GM23338 (cell line): ENCODE results near the gene MYO1E. TPM values are rescaled to one million over a fixed set of nuclear protein-coding genes. Genes with fewer than 3 reads are reported as not detected.

Experiments used
- ATAC-seq: fragments of 200-7000 bp; cut with Tn5 transposase; 3 replicates; pipeline ENCODE4 v1.9.1; 2020
- DNase-seq: peaks from one replicate; pipeline ENCODE4 v3.0.0-alpha.2; 2015; ENCODE audit warnings: low spot score
- H2AFZ ChIP-seq: fragments of 200-600 bp; sonication (generic); 2 replicates; pipeline ENCODE4 v1.8.0; 2016; ENCODE audit warnings: antibody characterized with exemption, mild to moderate bottlenecking, moderate library complexity
- H3F3A ChIP-seq: fragments of 200-600 bp; sonication (generic); replicated peaks from 2 replicates; pipeline ENCODE4 v1.8.0; 2017; ENCODE audit warnings: antibody characterized with exemption, mixed run types, low read depth
- H3K27ac ChIP-seq: fragments of 200-600 bp; sonication (generic); 2 replicates; pipeline ENCODE4 v1.6.1; 2016; ENCODE audit warnings: low read depth
- H3K27me3 ChIP-seq: fragments of 200-600 bp; sonication (generic); 2 replicates; pipeline ENCODE4 v1.8.0; 2016; ENCODE audit warnings: mild to moderate bottlenecking, mixed run types, moderate library complexity; ENCODE audit not compliant: insufficient read depth
- H3K36me3 ChIP-seq: fragments of 200-600 bp; sonication (generic); 2 replicates; pipeline ENCODE4 v1.8.0; 2016; ENCODE audit warnings: mild to moderate bottlenecking; ENCODE audit not compliant: insufficient read depth
- H3K4me1 ChIP-seq: fragments of 200-600 bp; sonication (generic); 2 replicates; pipeline ENCODE4 v1.8.0; 2016; ENCODE audit warnings: mild to moderate bottlenecking, moderate library complexity; ENCODE audit not compliant: insufficient read depth
- H3K4me2 ChIP-seq: fragments of 200-600 bp; sonication (generic); 2 replicates; pipeline ENCODE4 v1.7.1; 2017; ENCODE audit warnings: mixed run types
- H3K4me3 ChIP-seq: fragments of 200-600 bp; sonication (generic); 2 replicates; pipeline ENCODE4 v1.6.1; 2016; ENCODE audit warnings: mixed run types
- H3K79me2 ChIP-seq: fragments of 200-600 bp; sonication (generic); replicated peaks from 2 replicates; pipeline ENCODE4 v1.8.0; 2017; ENCODE audit warnings: mild to moderate bottlenecking; ENCODE audit not compliant: insufficient read depth
- H3K9me2 ChIP-seq: fragments of 200-600 bp; sonication (generic); 2 replicates; pipeline ENCODE4 v1.8.0; 2017; ENCODE audit not compliant: insufficient read depth
- H4K20me1 ChIP-seq: fragments of 200-600 bp; sonication (generic); replicated peaks from 2 replicates; pipeline ENCODE4 v1.8.0; 2017; ENCODE audit warnings: mild to moderate bottlenecking; ENCODE audit not compliant: insufficient read depth
- H3K27ac Mint-ChIP-seq: 2 replicates; pipeline ENCODE4 v1.8.0; 2020; ENCODE audit warnings: inconsistent platforms, mild to moderate bottlenecking, moderate library complexity, mixed read lengths
- H3K27me3 Mint-ChIP-seq: 3 replicates; pipeline ENCODE4 v1.8.0; 2022; ENCODE audit warnings: low read depth, mild to moderate bottlenecking, moderate library complexity, mixed read lengths, inconsistent platforms; ENCODE audit not compliant: insufficient read depth, poor library complexity
- H3K36me3 Mint-ChIP-seq: 3 replicates; pipeline ENCODE4 v1.8.0; 2021; ENCODE audit warnings: low read depth, mild to moderate bottlenecking, inconsistent platforms, moderate library complexity, mixed read lengths
- H3K4me1 Mint-ChIP-seq: 3 replicates; pipeline ENCODE4 v1.8.0; 2020; ENCODE audit warnings: mild to moderate bottlenecking, inconsistent platforms, mixed read lengths
- H3K4me3 Mint-ChIP-seq: 3 replicates; pipeline ENCODE4 v1.8.0; 2021; ENCODE audit warnings: moderate library complexity, mild to moderate bottlenecking, inconsistent platforms, mixed read lengths
- H3K9me3 Mint-ChIP-seq: 3 replicates; pipeline ENCODE4 v1.8.0; 2020; ENCODE audit warnings: moderate library complexity, mild to moderate bottlenecking, inconsistent platforms, mixed read lengths
- JUNB ChIP-seq: IDR thresholded peaks from one replicate; pipeline ENCODE4 v1.6.1; 2016; ENCODE audit warnings: antibody characterized with exemption; ENCODE audit not compliant: unreplicated experiment
- NANOG ChIP-seq: IDR thresholded peaks from 2 replicates; pipeline ENCODE4 v1.6.1; 2016; ENCODE audit warnings: antibody characterized with exemption, borderline replicate concordance
- POLR2AphosphoS5 ChIP-seq: IDR thresholded peaks from 2 replicates; pipeline ENCODE4 v1.6.1; 2016; ENCODE audit warnings: antibody characterized with exemption, low read depth
- ZNF114 ChIP-seq: fragments of 250-450 bp; sonication (Bioruptor Pico); IDR thresholded peaks from 2 replicates; pipeline ENCODE4 v1.5.0; 2020; ENCODE audit warnings: mild to moderate bottlenecking, moderate library complexity
- ZNF331 ChIP-seq: fragments of 250-450 bp; sonication (Bioruptor Pico); IDR thresholded peaks from 2 replicates; pipeline ENCODE4 v1.5.0; 2020; ENCODE audit warnings: low read depth, mild to moderate bottlenecking, moderate library complexity
- polyA plus RNA-seq: library from polyadenylated mRNA; unstranded; fragments of >200 nt; fragmentation: Nextera tagmentation; extraction: Ambion mirVana; gene quantifications from 2 replicates; pipeline ENCODE4 v1.2.1, GENCODE V29; 2016
- total RNA-seq: library from RNA; depleted of rRNA; stranded (reverse); fragments of >200 nt; shearing (Covaris generic); gene quantifications from 2 replicates; pipeline ENCODE4 v1.2.3, GENCODE V29; 2014
- TF ChIP-seq, protein P1 (sequence below): fragments of 250-450 bp; sonication (Bioruptor Pico); IDR thresholded peaks from 2 replicates; pipeline ENCODE4 v1.5.0; 2020; ENCODE audit warnings: mild to moderate bottlenecking, moderate library complexity
- TF ChIP-seq, protein P2 (sequence below): IDR thresholded peaks from one replicate; pipeline ENCODE4 v1.6.1; 2018; ENCODE audit warnings: antibody characterized with exemption; ENCODE audit not compliant: unreplicated experiment

The MYO1E gene
- total and polyA plus RNA-seq, 2 experiments from 2014 or later: 68.3 to 131 TPM

DNA sequence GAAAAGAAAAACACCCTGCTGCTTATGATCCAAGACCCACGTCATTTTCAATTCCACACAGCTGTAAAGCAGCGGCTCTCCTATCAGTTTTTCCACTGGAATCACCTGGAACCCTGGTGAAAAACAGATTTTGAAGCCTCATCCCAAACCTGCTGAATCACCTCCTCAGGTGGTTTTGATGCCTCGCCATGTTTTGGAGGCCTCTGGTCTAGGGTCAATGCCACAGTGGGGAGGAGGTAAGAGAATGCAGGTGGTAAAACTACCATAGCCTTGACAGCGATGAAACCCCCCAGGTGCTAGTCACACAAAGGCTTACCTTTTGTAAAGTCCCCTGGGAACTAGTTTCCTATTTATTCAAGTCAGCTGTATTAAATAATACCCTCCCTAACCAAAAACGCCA lies 24.8 kb downstream of the MYO1E start (continued):
- TF ChIP-seq, protein P1, sequence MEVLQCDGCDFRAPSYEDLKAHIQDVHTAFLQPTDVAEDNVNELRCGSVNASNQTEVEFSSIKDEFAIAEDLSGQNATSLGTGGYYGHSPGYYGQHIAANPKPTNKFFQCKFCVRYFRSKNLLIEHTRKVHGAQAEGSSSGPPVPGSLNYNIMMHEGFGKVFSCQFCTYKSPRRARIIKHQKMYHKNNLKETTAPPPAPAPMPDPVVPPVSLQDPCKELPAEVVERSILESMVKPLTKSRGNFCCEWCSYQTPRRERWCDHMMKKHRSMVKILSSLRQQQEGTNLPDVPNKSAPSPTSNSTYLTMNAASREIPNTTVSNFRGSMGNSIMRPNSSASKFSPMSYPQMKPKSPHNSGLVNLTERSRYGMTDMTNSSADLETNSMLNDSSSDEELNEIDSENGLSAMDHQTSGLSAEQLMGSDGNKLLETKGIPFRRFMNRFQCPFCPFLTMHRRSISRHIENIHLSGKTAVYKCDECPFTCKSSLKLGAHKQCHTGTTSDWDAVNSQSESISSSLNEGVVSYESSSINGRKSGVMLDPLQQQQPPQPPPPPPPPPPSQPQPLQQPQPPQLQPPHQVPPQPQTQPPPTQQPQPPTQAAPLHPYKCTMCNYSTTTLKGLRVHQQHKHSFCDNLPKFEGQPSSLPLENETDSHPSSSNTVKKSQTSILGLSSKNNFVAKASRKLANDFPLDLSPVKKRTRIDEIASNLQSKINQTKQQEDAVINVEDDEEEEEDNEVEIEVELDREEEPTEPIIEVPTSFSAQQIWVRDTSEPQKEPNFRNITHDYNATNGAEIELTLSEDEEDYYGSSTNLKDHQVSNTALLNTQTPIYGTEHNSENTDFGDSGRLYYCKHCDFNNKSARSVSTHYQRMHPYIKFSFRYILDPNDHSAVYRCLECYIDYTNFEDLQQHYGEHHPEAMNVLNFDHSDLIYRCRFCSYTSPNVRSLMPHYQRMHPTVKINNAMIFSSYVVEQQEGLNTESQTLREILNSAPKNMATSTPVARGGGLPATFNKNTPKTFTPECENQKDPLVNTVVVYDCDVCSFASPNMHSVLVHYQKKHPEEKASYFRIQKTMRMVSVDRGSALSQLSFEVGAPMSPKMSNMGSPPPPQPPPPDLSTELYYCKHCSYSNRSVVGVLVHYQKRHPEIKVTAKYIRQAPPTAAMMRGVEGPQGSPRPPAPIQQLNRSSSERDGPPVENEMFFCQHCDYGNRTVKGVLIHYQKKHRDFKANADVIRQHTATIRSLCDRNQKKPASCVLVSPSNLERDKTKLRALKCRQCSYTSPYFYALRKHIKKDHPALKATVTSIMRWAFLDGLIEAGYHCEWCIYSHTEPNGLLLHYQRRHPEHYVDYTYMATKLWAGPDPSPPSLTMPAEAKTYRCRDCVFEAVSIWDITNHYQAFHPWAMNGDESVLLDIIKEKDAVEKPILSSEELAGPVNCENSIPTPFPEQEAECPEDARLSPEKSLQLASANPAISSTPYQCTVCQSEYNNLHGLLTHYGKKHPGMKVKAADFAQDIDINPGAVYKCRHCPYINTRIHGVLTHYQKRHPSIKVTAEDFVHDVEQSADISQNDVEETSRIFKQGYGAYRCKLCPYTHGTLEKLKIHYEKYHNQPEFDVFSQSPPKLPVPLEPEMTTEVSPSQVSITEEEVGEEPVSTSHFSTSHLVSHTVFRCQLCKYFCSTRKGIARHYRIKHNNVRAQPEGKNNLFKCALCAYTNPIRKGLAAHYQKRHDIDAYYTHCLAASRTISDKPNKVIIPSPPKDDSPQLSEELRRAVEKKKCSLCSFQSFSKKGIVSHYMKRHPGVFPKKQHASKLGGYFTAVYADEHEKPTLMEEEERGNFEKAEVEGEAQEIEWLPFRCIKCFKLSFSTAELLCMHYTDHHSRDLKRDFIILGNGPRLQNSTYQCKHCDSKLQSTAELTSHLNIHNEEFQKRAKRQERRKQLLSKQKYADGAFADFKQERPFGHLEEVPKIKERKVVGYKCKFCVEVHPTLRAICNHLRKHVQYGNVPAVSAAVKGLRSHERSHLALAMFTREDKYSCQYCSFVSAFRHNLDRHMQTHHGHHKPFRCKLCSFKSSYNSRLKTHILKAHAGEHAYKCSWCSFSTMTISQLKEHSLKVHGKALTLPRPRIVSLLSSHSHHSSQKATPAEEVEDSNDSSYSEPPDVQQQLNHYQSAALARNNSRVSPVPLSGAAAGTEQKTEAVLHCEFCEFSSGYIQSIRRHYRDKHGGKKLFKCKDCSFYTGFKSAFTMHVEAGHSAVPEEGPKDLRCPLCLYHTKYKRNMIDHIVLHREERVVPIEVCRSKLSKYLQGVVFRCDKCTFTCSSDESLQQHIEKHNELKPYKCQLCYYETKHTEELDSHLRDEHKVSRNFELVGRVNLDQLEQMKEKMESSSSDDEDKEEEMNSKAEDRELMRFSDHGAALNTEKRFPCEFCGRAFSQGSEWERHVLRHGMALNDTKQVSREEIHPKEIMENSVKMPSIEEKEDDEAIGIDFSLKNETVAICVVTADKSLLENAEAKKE (CRISPR knock-in tag): no peak
- TF ChIP-seq POLR2AphosphoS5 (no peak), NANOG (no peak), JUNB (no peak), ZNF114 (CRISPR knock-in tag) (no peak)
- TF ChIP-seq, protein P2, sequence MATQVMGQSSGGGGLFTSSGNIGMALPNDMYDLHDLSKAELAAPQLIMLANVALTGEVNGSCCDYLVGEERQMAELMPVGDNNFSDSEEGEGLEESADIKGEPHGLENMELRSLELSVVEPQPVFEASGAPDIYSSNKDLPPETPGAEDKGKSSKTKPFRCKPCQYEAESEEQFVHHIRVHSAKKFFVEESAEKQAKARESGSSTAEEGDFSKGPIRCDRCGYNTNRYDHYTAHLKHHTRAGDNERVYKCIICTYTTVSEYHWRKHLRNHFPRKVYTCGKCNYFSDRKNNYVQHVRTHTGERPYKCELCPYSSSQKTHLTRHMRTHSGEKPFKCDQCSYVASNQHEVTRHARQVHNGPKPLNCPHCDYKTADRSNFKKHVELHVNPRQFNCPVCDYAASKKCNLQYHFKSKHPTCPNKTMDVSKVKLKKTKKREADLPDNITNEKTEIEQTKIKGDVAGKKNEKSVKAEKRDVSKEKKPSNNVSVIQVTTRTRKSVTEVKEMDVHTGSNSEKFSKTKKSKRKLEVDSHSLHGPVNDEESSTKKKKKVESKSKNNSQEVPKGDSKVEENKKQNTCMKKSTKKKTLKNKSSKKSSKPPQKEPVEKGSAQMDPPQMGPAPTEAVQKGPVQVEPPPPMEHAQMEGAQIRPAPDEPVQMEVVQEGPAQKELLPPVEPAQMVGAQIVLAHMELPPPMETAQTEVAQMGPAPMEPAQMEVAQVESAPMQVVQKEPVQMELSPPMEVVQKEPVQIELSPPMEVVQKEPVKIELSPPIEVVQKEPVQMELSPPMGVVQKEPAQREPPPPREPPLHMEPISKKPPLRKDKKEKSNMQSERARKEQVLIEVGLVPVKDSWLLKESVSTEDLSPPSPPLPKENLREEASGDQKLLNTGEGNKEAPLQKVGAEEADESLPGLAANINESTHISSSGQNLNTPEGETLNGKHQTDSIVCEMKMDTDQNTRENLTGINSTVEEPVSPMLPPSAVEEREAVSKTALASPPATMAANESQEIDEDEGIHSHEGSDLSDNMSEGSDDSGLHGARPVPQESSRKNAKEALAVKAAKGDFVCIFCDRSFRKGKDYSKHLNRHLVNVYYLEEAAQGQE: no peak

DNA sequence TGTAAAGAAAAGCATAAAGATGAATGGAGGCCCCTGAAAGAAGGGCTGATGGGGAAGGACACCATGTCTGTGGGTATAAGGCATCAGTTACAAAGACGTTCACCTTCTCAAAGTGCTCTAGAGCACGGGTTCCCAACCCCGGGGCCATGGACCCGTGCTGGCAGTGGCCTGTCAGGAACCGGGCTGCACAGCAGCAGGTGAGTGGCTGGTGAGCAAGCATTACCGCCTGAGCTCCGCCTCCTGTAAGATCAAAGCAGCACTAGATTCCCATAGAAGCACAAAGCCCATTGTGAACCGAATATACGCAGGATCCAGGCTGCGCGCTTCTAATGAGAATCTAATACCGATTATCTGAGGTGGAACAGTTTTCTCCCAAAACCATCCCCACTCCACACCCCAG lies 25.7 kb downstream of the MYO1E start:
- DNase-seq (peak; percentile 41), ATAC-seq (peak; percentile 63)
- H3K4me1 Mint-ChIP-seq: peaks cover 58% of the 10 kb centered on the region
- Histone ChIP-seq H3F3A (no peaks in the 10 kb centered on the region), H3K27ac (no peak overlapping the region), H3K4me3 (no peak overlapping the region), H2AFZ (no peak overlapping the region), H3K27me3 (no peaks in the 10 kb centered on the region), H3K36me3 (no peaks in the 10 kb centered on the region), H3K79me2 (peaks cover 83% of the 10 kb centered on the region), H3K4me2 (no peak overlapping the region), H3K4me1 (peaks cover 44% of the 10 kb centered on the region), H3K9me2 (no peaks in the 10 kb centered on the region), H4K20me1 (peaks cover 3% of the 10 kb centered on the region; the same call in 1 of the 2 replicates)
- H3K4me3 Mint-ChIP-seq: no peak overlapping the region
- H3K27me3 Mint-ChIP-seq: peaks cover 2% of the 10 kb centered on the region
- H3K36me3 Mint-ChIP-seq: peaks cover 4% of the 10 kb centered on the region; the same call in 2 of the 3 replicates
- peaks cover 3% of the 10 kb centered on the region; the same call in 2 of the 3 replicates for H3K9me3 Mint-ChIP-seq
- no peak overlapping the region for H3K27ac Mint-ChIP-seq
- TF ChIP-seq ZNF331 (CRISPR knock-in tag): no peak
